ENCODE measurements around the gene SLC24A4.

Gene SLC24A4

DNA sequence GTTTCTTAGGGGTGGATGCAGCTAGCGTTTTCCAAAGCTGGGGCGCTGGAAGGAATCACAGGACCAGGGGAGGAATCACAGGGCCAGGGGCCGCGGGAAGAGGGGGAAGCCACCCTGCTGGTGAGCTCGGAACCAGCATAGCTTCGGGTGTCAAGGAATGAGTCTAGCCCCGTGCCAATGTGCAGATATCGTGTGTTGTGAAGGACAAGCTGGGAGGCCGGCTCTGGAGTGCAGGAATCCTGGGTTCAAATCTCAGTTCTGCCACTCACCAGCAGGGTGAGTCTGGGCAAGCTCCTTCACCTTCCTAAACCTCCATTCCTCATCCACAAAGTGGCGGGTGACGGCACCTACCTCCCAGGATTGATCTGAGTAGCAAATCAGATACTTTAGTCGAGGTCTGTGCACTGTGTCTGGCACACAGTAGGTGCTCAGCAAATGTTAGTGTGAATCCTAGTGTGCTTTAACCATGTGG lies 137.0 kb downstream of the SLC24A4 start:
- FAIRE-seq = no peak

DNA sequence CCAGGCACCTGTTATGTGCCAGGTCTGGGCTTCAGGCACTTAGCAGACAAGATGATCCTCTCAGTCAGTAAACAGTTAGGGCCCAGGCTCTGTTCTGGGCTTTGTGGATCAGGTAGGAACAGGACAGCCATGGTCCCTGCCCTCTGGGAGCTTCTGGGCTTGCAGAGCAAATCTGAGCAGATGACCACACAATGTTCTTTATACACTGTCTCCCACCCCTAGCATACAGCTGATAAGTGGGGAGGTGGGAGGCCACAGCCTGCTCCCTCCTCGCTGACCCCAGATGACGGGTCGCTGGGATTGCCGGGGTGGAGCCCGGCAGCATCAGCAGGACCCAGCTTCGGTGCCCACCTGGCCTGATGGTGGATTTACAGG lies 137.6 kb downstream of the SLC24A4 start:
- FAIRE-seq = no peak

DNA sequence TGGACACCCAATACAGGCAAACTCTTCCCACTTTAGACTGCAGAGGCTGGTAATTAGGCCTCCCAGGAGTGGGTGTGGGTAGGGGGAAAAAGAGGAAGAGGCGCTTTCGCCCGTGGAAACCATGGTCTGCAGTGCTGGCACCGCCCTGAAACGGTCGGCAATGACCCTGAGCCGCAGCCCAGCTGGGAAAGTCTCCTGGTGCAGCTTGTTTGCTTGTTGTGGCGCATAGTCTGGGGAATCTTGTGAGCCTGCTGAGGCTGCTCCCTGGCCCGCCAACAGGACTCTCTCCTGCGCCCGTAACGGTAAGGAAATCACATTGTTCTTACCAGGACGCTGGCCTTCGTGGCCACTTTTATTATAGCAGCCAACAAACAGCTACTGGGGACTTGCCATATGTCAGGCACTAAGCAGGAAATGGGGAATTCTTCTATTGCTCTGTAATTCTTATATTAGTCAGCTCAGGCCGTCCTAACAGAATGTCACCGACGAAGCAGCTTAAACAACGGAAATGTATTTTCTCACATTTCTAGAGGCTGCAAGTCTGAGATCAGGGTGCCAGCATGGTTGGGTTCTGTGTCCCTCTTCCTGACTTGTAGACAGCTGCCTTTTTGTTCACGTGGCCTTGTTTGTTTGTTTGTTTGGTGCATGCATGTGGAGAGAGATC lies 138.1 kb downstream of the SLC24A4 start:
- FAIRE-seq = no peak

- no peak for FAIRE-seq
Observed at GRCh38 chr14:92461891-92462290, 138.9 kb downstream of the SLC24A4 start.

DNA sequence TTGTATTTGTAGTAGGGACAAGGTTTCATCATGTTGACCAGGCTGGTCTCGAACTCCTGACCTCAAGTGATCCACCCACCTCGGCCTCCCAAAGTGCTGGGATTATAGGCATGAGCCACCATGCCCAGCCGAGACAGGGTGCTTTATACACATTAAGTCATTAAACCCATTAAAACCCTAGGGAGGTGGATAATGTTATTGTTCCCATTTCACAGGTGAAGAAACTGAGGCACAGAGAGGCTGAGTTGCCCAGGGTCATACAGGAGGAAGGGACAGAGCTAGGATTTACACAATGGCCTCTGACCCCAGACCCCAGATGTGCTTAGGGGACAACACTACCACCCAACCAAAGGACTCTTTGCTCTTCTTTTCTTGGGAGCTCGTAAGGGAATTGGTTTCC lies 139.6 kb downstream of the SLC24A4 start:
- FAIRE-seq = no peak

GRCh38 chr14:92463141-92463540 lies 140.2 kb downstream of the SLC24A4 start:
- FAIRE-seq = no peak

DNA sequence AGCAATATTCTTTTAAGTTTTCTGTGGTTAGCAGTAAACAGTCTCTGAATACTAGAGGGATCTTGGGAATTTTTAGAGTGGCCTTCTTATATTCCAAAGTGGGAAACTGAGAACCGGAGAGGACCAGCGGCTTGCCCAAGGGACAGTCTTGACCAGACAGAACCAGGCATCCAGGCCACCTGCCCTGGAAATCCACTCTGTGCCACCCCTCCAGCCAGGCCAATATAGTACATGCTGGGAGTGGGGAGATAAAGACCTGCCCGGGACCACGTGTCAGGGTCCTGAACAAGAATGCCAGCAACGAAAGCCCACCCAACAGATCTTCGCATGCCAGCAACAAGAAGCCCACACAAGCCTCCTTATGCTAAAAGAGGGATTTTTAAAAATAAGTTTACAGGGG lies 141.2 kb downstream of the SLC24A4 start:
- no peak for FAIRE-seq

DNA sequence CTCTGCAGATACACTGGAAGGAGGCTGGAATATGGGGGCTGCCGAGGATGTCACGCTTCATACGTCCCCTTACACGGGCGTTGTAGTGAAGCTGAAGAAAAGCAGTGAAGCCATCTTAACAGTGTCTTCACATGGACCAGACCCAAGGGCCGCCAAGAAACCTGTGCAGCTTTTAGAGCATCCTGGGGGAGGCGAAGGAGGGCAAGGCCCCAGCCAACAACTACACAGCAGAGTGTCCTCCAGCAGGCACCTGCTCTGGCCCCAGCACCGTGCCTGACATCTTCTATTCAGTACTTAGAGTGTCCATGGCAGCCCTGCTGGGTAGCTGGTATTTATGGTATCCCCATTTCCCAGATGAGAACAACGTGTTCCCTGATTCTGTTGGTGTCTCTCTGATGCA lies 141.8 kb downstream of the SLC24A4 start:
- no peak for FAIRE-seq

GRCh38 chr14:92465353-92466055 lies 142.5 kb downstream of the SLC24A4 start:
- FAIRE-seq = no peak

DNA sequence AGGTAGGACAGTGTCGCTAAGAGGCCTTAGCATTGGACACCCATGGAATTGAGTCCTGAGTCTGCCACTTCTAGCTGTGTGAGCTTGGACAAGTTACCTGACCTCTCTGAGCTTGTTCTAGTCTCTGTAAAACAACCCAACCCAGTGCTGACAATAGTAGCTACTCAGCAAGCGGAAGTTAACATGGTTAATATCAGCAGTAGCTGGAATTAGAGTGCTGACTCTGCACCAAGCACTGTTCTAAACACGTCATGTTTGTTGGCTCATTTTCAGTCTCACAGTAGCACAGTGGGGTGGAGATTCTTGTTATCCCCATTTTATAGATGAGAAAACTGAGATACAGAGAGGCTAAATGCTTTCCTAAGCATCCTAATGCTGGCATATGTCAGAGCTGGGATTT lies 143.1 kb downstream of the SLC24A4 start:
- FAIRE-seq = no peak

DNA sequence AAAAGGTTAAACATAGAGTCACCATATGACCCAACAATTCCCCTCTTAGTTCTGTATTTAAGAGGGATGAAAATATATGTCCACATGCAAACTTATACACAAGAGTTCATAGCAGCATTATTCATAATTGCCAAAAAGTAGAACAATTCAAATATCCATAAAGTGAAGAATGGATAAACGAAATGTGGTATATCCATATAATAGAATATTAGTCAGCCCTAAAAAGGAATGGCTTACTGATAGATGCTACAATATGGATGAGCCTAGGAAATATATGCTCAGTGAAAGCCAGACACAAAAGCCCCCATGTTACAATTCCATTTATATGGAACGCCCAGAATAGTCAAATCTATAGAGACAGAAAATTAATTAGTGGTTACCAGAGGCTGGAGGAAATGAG lies 146.6 kb downstream of the SLC24A4 start:
- FAIRE-seq = no peak

DNA sequence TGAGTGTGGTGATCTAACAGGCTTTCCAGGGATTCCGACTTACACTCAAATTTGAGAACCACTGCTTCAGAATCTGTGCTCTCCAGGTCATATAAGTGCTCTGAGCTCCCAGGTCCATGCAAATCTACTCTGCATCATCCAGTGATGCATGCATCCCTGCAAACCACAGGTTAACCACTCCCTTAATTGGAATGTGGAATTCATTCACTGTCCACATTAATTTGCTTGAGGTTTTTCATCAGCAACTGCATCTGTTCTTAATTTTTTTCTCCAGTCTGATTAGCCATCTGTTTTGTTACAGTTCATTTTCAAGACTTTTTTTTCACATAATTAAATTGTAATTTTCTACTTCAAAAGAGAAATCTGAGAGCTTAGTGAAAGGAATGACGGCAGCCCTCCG lies 147.2 kb downstream of the SLC24A4 start:
- no peak for FAIRE-seq

DNA sequence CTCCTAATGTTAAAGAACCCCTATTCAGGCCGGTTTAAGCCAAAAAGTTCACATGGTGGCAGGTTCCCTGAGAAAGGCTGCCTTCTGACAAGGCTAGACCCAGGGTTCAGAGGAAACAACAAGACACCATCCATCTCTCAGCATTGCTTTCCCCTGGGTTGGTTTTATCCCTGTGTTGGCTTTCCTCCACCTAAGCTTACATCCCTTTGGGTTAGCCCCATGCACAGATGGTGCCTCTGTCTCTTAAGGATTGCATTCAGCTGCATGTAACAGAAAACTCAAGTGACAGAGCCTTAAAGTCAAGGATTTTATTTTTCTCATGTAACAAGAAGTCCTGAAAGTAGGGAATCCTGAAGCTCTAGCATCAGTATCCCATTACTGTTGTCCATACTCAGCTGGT lies 147.8 kb downstream of the SLC24A4 start:
- FAIRE-seq = no peak

GRCh38 chr14:92471919-92472318 lies 149.0 kb downstream of the SLC24A4 start:
- no peak for FAIRE-seq

GRCh38 chr14:92472860-92473259 lies 149.9 kb downstream of the SLC24A4 start:
- FAIRE-seq = no peak

DNA sequence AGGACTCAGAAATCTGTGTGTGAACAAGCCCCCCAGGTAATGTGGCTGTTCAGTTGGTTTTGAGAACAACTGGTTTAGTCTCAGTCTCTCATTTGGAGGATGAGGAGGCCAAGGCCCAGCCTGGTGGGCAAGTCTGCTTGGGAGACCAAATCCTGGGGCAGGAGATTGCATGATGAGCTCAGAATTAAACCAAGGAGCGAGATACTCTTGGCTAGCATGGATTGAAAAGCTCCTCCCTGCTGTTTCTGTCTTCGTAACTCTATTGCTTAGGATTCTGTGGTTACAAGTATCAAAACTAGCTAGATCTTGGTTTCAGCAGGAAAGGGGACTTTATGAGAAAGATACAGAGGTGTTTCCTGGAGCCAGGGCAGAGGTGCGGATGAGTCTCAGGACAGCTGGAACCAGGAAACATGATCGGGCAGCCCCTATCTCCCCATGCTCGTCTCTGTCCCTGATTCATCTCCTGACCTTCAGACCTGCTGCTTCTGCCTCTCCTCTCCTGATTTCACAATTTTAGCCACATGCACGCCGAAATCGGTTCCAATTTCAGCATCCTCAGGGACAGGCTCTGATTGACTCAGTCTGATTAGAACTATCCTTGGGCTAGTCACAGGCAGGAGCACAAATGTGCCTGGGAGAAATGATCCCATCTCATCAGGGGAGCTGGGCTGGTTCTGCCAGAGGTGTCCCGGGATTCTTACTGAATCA lies 150.4 kb downstream of the SLC24A4 start:
- no peak for FAIRE-seq

DNA sequence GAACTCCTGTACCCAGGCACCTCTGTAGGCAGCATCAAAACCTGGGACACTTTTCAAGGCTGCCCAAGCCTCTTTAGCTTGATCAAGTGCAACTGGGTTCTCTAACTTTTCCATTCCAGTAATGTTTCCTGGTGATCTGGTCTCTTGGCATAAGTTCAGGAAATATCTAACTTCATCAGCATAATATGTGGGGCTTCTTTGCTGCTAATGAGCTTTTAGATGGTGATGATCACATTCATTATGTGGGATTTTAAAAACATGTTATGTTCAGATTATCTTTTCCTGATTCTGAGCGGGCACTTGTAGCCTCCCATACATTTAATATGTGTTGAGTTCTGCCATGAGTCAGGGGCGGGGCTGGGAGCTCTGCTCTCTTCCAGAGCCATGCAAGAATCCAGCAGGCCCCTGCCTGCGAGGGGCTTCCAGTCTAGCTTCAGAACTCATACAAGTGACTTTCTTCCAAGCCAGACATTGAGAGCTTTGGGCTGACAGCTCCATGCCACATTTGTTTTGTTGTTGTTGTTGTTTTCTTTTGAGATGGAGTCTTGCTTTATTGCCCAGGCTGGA lies 151.1 kb downstream of the SLC24A4 start:
- FAIRE-seq = no peak

- no peak for FAIRE-seq
Observed at GRCh38 chr14:92475037-92475436, 152.1 kb downstream of the SLC24A4 start.

GRCh38 chr14:92475451-92476187 lies 152.7 kb downstream of the SLC24A4 start:
- FAIRE-seq = no peak

DNA sequence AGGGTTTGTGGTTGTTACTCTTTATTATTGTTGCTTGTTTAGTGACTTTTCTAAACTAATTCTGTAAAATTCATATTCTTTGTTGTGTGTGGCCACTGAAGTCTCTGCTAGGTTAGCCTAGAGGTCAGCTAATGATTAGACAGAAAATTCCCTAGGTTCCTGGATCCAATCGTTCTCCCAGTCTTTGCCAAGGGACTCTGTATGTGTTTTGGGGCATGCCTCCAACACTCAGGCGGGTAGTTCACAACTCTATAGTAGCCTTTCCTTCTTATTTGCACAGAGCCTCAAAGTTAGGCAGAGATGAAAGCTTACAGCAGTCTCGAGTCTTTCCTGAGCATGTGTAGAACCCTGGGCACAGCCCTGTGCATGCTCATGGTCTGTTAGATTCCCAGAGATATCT lies 157.9 kb downstream of the SLC24A4 start:
- FAIRE-seq = no peak

DNA sequence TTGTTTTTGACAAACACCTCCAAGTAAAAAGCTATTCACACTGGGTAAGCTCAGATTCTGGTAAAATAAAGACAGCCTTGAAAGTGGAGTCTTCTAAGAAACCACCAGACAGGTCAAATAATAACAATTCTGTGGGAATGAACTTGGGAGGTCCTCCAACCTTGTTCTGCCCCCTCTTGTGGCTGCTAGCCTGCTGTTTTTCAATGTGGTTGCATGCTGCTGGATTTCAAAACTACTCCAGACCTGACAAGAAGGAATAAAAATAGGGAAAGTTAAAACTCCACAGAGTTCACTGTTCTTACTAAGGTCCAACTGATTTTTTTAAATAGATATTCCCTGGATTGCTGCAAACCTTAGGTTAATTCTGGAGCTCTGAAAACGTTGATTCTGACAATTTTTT lies 158.4 kb downstream of the SLC24A4 start:
- FAIRE-seq = no peak

GRCh38 chr14:92481811-92482555 lies 159.0 kb downstream of the SLC24A4 start:
- FAIRE-seq = no peak

All from colon (tissue), 2 donors.